ENCODE measurements around the gene CENPQ.

GRCh38 chr6:49464691-49465090 is 1.5 kb downstream of the CENPQ start:
- TF ChIP-seq, protein P1, sequence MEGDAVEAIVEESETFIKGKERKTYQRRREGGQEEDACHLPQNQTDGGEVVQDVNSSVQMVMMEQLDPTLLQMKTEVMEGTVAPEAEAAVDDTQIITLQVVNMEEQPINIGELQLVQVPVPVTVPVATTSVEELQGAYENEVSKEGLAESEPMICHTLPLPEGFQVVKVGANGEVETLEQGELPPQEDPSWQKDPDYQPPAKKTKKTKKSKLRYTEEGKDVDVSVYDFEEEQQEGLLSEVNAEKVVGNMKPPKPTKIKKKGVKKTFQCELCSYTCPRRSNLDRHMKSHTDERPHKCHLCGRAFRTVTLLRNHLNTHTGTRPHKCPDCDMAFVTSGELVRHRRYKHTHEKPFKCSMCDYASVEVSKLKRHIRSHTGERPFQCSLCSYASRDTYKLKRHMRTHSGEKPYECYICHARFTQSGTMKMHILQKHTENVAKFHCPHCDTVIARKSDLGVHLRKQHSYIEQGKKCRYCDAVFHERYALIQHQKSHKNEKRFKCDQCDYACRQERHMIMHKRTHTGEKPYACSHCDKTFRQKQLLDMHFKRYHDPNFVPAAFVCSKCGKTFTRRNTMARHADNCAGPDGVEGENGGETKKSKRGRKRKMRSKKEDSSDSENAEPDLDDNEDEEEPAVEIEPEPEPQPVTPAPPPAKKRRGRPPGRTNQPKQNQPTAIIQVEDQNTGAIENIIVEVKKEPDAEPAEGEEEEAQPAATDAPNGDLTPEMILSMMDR (IDR thresholded peaks at IDR 0.05): no peak
- TF ChIP-seq POLR2A (IDR thresholded peaks at IDR 0.05): no peak

Measured in ovary (tissue), 3 donors.